GM18858 (cell line): ENCODE measurements around the gene DOCK2.
"Not testable (repeated sequence)": the region's sequence is repeated elsewhere in the genome, so short reads cannot be mapped to it uniquely, and the experiment has no call there.

Experiments used
- ATAC-seq: cut with Tn5 transposase; IDR thresholded peaks from one replicate; pipeline ENCODE4 v1.9.1; 2021; ENCODE audit not compliant: unreplicated experiment

Gene DOCK2

GRCh38 chr5:169712428-169712827 lies 75.4 kb downstream of the DOCK2 start:
- ATAC-seq = no peak

GRCh38 chr5:169716287-169716686 lies 79.2 kb downstream of the DOCK2 start:
- no peak for ATAC-seq

GRCh38 chr5:169717288-169717687 lies 80.2 kb downstream of the DOCK2 start:
- no peak for ATAC-seq

- peak; percentile 81 for ATAC-seq
Measured at GRCh38 chr5:169719360-169720314, 82.6 kb downstream of the DOCK2 start.

- no peak for ATAC-seq
Measured at GRCh38 chr5:169721771-169722170, 84.7 kb downstream of the DOCK2 start.

- ATAC-seq = no peak
Measured at GRCh38 chr5:169723103-169723831, 86.2 kb downstream of the DOCK2 start.

- ATAC-seq = no peak
Measured at GRCh38 chr5:169724303-169725087, 87.4 kb downstream of the DOCK2 start.

- ATAC-seq = not testable (repeated sequence)
Measured at GRCh38 chr5:169725665-169726064, 88.6 kb downstream of the DOCK2 start.

GRCh38 chr5:169728418-169728817 lies 91.3 kb downstream of the DOCK2 start:
- ATAC-seq = no peak

- no peak for ATAC-seq
Measured at GRCh38 chr5:169731221-169731620, 94.1 kb downstream of the DOCK2 start.

- ATAC-seq = no peak
Measured at GRCh38 chr5:169732841-169733240, 95.8 kb downstream of the DOCK2 start.

- ATAC-seq = no peak
Measured at GRCh38 chr5:169735913-169736312, 98.8 kb downstream of the DOCK2 start.

- no peak for ATAC-seq
Measured at GRCh38 chr5:169736653-169737052, 99.6 kb downstream of the DOCK2 start.

- no peak for ATAC-seq
Measured at GRCh38 chr5:169740435-169740834, 103.4 kb downstream of the DOCK2 start.

GRCh38 chr5:169742771-169743296 lies 105.8 kb downstream of the DOCK2 start:
- ATAC-seq = no peak

- ATAC-seq = no peak
Measured at GRCh38 chr5:169744336-169744735, 107.3 kb downstream of the DOCK2 start.

- no peak for ATAC-seq
Measured at GRCh38 chr5:169745441-169746146, 108.5 kb downstream of the DOCK2 start.

- no peak for ATAC-seq
Measured at GRCh38 chr5:169746147-169746694, 109.1 kb downstream of the DOCK2 start.

GRCh38 chr5:169748174-169748573 lies 111.1 kb downstream of the DOCK2 start:
- no peak for ATAC-seq

GRCh38 chr5:169749295-169749694 lies 112.2 kb downstream of the DOCK2 start:
- ATAC-seq = no peak
